IPS-18c (cell line): ENCODE measurements around the gene COL23A1.
"Not testable (repeated sequence)": the region's sequence is repeated elsewhere in the genome, so short reads cannot be mapped to it uniquely, and the experiment has no call there.

ENCODE experiments used
- H3K4me3 ChIP-seq: 2 replicates; pipeline ENCODE4 v1.7.0; 2013; ENCODE audit warnings: low read depth, mild to moderate bottlenecking, low read length, moderate library complexity; ENCODE audit not compliant: insufficient read depth
- H3K9me3 ChIP-seq: one replicate; pipeline ENCODE4 v1.6.1; 2013; ENCODE audit warnings: mild to moderate bottlenecking, low read length, moderate library complexity; ENCODE audit not compliant: control insufficient read depth, insufficient read depth

COL23A1 gene

DNA sequence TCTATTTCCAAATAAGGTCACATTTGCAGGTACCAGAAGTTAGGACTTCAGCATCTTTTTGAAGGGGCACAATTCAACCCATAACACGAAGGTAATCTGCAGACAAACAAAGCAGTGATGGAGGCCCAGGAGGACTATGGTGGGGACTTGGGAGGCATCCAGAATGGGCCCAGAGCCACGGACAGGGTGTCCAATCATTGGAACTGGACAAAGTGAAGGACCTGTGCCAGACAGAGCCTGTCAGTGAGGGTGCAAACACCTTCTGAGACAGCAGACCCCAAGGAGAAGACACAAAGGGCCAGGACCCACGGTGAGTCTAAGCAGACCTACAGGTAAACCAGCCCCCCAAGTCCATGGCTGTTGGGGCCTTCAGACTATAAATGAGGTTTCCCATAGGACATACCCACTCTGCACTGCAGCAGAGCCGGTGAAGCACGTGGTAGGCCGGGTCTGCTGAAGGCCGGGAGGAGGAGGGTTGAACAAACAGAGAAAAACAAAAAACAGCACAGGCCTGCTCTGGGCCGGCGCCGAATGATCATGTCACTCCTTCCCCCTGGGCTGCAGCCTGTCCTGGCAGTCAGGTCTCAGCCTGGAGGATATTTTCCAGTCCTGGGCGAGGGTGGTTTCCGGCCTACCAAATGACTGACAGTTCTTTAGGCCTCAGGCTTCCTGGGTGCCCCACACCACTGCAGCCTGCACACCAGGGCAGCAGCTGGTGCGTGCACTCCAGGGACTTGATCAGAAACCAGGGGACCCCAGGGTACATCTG is 84.4 kb downstream of the COL23A1 start:
- Histone ChIP-seq H3K4me3 (no peak overlapping the region), H3K9me3 (no peaks in the 10 kb centered on the region)

DNA sequence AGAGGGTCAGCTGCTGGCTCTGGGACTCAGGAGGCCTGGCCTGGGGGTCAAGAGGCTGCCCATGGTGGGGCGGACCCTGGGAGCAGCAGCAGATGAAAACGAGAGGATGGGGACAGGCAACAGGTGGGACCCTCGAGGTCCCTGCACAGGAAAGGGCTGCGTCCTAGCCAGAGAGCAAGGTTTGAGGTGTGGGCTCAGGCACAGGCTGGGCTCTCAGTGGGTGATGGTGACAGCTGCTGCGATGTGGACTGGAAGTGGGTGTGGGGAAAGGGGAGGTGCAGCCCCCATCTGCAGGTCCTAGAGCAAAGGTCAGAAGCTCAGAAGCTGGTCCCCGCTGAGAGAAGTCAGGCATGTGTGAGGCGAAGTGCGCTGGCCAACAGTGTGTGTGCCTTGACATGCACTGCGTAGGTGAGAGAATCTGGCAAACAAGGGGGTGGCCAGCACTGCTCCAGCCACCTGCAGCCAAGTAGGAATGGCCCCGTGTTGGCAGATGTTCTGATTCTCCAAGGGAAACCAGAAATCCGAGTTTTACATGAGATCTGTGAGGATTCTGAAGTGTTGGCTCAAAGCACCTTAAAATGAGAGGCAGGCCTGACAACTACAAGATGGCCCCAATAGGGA is 85.7 kb downstream of the COL23A1 start:
- H3K9me3 ChIP-seq = no peaks in the 10 kb centered on the region

DNA sequence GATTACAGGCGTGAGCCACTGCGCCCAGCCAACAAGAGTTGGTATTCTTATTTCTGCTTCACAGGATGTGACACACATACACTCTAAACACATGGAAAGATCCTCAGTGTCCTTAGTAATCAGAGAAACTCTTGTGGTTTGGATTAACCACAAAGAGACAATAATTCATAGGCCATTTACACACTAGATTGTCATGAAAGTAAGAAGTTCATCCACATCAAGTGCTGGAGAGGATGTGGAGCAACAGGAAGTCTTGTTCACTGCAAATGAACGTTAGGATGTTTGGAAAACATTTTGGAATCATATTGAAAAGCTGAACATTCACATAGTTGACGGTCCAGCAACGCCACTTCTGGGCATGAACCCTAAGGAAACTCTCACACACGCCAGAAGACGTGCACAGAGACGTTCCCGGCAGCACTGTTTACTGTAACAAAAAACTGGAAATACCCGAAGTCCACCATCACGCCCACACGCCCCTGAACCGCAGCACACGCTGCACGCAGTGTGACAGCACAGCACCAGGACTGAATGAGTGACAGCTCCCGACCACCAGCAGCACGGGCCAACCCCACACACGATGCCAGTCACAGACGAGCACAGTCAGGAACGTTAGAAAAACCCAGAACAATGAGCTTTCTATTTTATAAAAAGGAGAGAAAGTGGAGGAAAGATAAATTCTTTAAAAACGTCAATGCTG is 87.6 kb downstream of the COL23A1 start:
- Histone ChIP-seq H3K4me3 (no peak overlapping the region), H3K9me3 (no peaks in the 10 kb centered on the region)

More for the DNA sequence above, 85.7 kb downstream of the COL23A1 start:
- no peak overlapping the region for H3K4me3 ChIP-seq

DNA sequence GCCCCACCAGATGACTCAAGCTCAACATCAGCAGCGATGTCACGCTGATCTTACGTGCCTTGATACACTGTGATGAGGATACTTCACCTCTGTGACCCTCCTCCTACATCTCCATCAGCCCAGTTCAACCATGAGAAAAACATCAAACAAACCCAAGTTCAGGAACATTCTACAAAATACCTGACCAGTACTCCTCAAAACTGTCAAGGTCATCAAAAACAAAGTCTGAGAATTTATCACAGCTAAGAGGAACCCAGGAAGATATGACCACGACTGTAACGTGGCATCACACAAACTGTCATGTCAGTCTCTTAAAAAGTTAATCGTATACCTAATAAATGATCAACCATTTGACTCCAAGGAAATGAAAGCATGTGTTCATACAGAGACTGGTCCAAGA is 90.8 kb downstream of the COL23A1 start:
- Histone ChIP-seq H3K4me3 (no peak overlapping the region), H3K9me3 (no peaks in the 10 kb centered on the region)

DNA sequence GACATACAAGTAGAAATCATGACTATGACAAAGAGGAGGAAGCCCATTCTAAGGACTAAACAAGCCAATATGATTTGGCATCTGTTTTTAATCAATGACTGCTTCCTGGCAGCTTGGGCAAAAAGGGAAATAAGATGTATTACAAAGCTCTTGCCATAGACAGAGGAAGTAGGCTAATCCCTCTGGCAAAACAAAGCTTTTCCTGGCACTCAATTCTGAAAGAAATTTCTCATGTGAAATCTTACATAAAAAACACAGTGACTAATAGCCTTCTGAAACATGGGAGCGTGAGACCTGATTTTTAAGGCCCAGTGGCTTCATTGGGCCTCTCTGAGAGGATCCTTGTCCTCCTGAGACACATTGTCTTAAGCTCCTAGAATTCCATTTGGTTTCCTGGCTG is 93.6 kb downstream of the COL23A1 start:
- no peak overlapping the region for H3K4me3 ChIP-seq
- H3K9me3 ChIP-seq = no peaks in the 10 kb centered on the region

DNA sequence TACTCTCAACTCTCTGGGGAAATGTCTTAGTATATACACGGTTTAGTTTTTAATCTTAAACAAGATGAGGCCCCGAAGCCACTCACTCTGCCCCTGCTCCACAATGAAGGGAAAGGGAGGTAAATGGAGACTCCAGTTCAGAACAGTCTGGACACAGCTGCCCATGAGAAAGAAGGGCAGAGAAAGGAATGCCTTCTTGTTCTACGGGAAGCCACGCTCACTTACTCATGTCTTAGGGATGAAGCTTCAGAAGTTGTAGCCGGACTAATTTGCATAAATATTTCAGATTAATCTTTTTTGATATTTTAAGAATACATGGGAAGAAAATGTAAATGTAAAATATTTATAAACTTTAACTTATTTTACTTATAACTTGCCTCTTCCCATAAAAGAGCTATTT is 94.0 kb downstream of the COL23A1 start:
- H3K4me3 ChIP-seq = no peak overlapping the region

DNA sequence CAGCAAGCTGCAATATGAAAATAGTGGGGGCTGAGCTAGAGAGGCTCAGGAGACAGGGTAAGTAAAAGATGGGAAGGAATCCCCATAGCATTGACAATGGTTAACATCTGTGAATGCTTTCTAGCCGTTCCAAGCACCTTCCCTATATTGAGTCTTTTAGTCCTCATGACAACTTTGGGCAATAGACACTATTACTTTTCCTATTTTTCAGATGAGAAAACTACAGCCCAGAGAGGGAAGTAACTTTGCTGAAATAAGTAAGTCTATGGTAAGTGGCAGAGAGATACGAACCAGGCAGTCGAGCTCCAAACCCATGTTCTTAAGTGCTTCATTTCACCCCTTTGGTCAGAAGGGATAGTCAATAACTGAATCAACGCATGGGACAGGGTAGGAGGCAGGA is 94.5 kb downstream of the COL23A1 start:
- Histone ChIP-seq H3K9me3 (no peaks in the 10 kb centered on the region), H3K4me3 (no peak overlapping the region)

More for the DNA sequence above, 94.0 kb downstream of the COL23A1 start:
- H3K9me3 ChIP-seq = no peaks in the 10 kb centered on the region

DNA sequence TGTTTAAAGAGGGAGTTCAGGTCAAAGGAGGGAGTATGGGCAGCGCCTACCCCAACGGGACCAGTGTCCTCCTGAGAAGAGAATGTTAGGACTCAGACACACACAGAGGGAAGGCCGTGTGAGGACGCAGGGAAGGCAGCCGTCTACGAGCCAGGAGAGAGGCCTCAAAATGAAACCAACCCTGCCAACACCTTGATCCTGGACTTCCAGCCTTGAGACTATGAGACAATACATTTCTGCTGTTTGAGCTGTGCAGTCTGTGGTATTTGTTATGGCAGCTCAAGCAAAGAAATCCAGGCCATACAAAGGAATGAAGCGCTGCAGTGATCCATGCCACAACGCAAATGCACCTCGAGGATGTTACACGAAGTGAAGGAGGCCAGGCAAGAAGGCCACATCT is 97.9 kb downstream of the COL23A1 start:
- H3K4me3 ChIP-seq = no peak overlapping the region
- H3K9me3 ChIP-seq = no peaks in the 10 kb centered on the region

DNA sequence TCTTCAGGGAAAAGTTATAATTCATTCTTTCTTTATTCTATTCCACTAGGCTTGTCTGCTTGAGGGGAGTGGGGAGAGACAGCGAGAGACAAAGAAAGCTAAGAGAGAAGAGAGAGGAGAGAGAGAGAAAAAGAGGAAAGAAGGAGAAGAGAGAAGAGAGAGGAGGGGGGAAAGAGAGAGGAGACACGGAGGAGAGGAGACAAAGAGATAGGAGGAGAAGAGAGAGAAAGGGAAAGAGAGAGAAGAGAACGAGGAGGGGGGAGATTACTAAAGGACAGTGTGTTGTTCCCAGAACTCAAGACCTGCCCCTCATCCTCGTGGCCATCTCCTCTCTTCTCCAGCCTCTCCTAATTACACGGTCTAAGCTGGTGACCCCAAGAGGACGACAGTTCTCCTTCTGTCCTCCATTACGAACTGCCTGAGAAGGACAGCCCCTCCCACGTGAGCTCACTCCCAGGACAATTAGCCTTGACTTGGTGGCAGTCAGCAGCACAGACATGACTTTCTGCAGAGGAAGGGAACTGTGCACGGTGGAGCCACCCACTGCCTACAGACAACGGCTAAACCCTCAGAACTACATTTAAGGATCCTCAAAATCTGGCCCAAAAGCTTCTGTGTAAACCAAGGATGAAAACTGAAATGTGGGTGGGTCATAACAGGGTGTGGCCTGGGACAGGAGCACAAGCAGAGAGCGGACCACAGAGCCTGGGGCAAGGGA is 99.1 kb downstream of the COL23A1 start:
- Histone ChIP-seq H3K4me3 (no peak overlapping the region), H3K9me3 (no peaks in the 10 kb centered on the region)

DNA sequence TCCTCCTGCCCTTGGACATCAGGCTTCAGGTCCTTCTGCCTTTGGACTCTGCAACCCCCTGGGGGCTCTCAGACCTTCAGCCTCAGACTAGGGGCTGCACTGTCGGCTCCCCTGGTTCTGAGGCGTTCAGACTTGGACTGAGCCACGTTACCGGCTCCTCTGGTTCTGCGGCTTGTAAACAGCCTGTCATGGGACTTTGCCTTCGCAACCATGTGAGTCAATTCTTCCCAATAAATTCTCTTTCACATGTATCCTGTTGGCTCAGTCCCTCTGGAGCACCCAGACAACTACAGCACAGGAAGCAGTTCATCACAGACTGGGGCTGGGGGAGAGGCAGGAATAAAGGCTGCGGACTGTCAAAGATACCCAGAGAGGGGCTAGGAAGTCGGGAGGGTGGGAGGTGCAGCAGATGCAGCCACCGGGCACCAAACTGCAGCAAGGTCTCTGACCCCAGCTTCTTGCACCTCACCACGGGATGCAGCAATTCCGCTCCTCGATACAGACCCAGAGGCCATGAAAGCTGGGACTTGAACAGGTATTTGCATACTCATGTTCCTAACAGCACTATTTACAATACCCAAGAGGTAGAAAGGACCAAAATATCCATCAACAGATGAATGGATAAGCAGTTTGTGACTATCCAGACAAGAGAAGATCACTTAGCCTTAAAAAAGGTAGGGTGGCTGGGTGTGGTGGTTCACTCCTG is 100.8 kb downstream of the COL23A1 start:
- Histone ChIP-seq H3K9me3 (no peaks in the 10 kb centered on the region), H3K4me3 (no peak overlapping the region)

DNA sequence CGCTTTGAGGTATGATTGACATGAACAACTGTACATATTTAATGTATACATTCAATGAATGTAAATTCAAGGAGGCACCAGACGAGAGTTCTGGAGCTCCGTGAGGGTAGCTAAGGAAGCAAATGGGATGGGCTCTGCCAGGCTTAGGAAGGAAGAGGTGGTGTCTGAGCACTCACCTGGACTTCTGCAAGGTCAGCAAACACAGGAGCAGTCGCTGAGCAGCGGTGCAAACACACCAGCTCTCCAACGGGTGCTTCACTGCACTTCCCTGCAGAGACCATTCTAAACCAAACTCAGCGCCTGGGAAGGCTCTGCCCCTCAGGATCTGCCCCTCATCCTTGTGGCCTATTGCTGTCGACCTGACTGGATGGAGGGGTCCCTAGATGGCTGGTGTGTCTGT is 101.5 kb downstream of the COL23A1 start:
- Histone ChIP-seq H3K4me3 (no peak overlapping the region), H3K9me3 (no peaks in the 10 kb centered on the region)

DNA sequence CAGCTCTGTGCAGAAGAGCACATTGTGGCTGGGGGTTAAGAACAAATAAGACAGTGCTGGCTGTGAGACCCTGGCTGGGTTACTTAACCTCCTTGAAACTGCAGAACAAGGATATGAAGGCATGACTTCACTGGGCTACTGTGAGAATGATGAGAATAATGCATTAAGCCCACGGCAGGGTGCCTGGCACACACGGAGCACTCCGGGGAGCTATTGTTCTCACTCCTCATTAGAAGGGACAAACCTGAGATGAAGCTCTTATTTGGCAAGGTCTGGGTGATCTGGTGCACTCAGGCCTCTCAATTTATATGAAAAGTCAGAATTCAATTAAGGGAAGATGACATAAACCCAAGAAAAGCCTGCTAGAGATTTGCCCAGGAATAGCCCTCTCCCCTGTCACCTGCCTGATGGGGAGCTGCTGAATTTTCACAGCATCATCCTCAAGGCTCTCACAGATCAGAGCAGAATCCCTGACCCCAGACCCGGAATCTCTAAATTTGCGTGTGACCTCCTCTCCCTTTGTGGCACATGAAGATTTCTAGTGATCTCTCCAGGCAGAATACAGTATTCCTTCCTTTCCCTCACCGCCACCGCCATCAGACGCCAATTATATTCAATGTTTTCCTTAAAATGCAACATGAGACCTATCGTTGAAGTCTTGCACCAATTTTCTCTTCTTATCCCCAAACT is 102.1 kb downstream of the COL23A1 start:
- no peaks in the 10 kb centered on the region for H3K9me3 ChIP-seq
- no peak overlapping the region for H3K4me3 ChIP-seq

DNA sequence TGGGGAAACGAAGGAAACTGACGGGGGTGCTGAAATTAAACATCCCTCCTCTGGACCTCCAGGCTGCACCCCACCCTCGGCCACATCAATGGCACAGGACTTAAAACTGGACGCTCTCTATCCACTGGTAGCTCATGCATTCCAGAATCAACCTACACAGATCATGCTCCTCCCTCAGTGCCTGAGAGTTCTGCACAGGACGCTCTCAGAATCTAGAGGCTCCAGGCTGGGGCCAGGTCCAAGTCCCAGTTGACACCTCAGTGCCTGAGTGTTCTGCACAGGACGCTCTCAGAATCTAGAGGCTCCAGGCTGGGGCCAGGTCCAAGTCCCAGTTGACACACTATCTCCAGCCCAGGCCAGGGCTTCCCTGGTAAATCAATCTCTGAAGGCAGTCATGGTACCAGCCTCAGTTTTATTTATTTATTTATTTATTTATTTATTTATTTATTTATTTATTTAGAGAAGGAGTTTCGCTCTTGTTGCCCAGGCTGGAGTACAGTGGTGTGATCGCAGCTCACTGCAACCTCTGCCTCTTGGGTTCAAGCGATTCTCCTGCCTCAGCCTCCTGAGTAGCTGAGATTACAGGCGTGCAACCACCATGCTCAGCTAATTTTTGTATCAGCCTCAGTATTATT is 103.2 kb downstream of the COL23A1 start:
- not testable (repeated sequence) for H3K9me3 ChIP-seq, H3K4me3 ChIP-seq

DNA sequence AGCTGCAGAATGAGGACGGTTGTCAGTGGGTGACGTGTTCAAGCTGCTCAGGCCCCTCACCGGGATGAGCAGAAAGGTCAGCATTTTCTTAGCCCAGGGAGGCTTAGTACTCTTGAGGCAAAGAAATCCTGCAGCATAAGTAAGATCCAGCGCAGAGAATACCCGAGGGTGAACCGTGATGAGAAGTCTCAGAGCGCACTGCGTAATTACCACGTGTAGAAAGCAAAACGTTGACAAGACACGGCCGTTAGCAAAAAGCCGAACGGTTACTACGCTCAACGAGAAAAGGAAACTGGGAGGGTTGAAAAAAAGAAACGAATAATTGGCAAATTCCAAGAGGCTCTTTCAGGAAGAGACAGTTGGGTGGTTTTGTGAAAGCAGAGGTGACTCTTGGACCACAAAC is 104.0 kb downstream of the COL23A1 start:
- H3K9me3 ChIP-seq = no peaks in the 10 kb centered on the region
- no peak overlapping the region for H3K4me3 ChIP-seq

DNA sequence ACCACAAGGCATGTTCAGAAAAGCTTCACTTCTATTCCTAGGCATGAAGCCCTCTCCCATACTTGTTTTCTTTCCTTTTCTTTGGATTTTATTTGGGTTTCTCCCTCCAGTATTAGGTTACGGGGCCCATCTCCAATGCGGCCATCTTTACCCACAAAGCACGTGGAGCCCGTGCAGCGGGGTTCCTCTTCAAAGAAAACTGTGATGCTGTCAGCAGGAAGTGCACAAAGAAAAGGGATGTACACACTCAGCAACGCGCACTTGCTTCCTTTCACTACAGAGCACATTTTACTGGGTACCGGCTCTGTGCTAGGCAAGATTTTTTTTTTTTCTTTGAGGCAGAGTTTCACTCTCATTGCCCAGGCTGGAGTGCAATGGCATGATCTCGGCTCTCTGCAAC is 106.6 kb downstream of the COL23A1 start:
- Histone ChIP-seq H3K9me3 (no peaks in the 10 kb centered on the region), H3K4me3 (no peak overlapping the region)

DNA sequence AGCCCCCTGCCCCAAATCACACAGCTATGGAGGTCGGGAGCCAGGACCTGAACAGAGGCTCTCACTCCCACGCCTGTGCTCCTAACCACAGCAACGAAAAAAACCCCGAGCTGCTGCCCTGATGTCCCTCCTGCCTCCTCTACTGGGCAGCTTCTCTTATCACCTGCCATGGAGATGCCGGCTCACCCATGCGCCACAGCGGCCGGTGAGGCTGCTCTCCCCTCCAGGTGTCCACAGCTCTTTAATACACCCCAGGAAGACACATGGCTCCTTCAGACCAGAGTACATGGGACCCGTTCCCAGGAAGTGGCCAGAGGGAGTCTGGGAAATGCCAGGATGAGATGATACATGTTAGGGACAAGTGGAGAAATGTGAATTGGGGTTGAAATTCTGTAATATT is 110.9 kb downstream of the COL23A1 start:
- H3K4me3 ChIP-seq = no peak overlapping the region

More for the DNA sequence above, 110.9 kb downstream of the COL23A1 start:
- H3K9me3 ChIP-seq = no peaks in the 10 kb centered on the region
